ENCODE measurements around the gene RPL41. TPM values are rescaled to one million over a fixed set of nuclear protein-coding genes. Genes with fewer than 3 reads are reported as not detected.

Gene RPL41
- total and polyA plus RNA-seq, 10 of the 15 experiments (the other 5 are each of a cell fraction or from before 2014, with no cell fraction given) = 4,144 to 19,112 (median 8,004) TPM

- POLR2A ChIA-PET = interaction anchor here (0.6 to 0.9 kb wide), 3 partner anchors 10 to 81 kb away, joined by 3 to 4 read pairs (median 4); no protein-coding TSS in a partner anchor
- no peak for FAIRE-seq
Measured at GRCh38 chr12:56078427-56078826, 38.0 kb upstream of the RPL41 start.

More at GRCh38 chr12:56078427-56078826, 38.0 kb upstream of the RPL41 start:
- no TSS peak for BruUV-seq (replicated peaks)
- ChIA-PET RAD21 (ENCODE audit: unreplicated experiment) (no interaction called here), CTCF (interaction anchor here (0.6 to 0.7 kb wide), 2 partner anchors 80 to 353 kb away, joined by 3 read pairs; no protein-coding TSS in a partner anchor), SMC1A (ENCODE audit: uncharacterized antibody, unreplicated experiment) (no interaction called here)
- H3K4me1 ChIP-seq (ENCODE audit: control insufficient read depth, insufficient read depth, low read length) = no peaks in the 10 kb centered on the region
- no peaks in the 10 kb centered on the region for H3K9me3 ChIP-seq (replicated peaks; ENCODE audit: control insufficient read depth, insufficient read depth, low read length)
- H3K4me3 ChIP-seq = no peak overlapping the region
- peaks cover 9 to 15% of the 10 kb centered on the region in 2 experiments; a peak in 3 of 4 replicates for H3K27me3 ChIP-seq (replicated peaks in 1 of 2; ENCODE audit: control insufficient read depth in 2 of 2, insufficient read depth in 2 of 2, low read length in 1 of 2)
- in situ Hi-C loops (cut with MboI) = no loop called here
- H3K9ac ChIP-seq (ENCODE audit: control insufficient read depth, insufficient read depth, low read length) = no peak overlapping the region
- intact Hi-C loops (cut with micrococcal nuclease; ENCODE audit: unreplicated experiment) = no loop called here
- no peaks in the 10 kb centered on the region for H3K79me2 ChIP-seq (ENCODE audit: control insufficient read depth, insufficient read depth, low read length)
- H3K27ac ChIP-seq (ENCODE audit: control insufficient read depth, insufficient read depth) = no peak overlapping the region
- no peak overlapping the region for H2AFZ ChIP-seq (ENCODE audit: control insufficient read depth, low read depth, low read length)
- H4K20me1 ChIP-seq (ENCODE audit: control insufficient read depth, insufficient read depth) = no peaks in the 10 kb centered on the region
- TF ChIP-seq MTA3 (IDR thresholded peaks at IDR 0.05; ENCODE audit: borderline replicate concordance, low read length) (no peak), E2F8 (IDR thresholded peaks at IDR 0.05; ENCODE audit: low read depth, partially characterized antibody) (no peak), POLR2A (IDR thresholded peaks at IDR 0.05; ENCODE audit: low read depth, low read length) (no peak), TCF3 (IDR thresholded peaks at IDR 0.05; ENCODE audit: borderline replicate concordance, insufficient read depth, low read depth, low read length) (no peak), YBX1 (IDR thresholded peaks at IDR 0.05) (no peak), ATF7 (IDR thresholded peaks at IDR 0.05; ENCODE audit: low read depth) (no peak), HDAC6 (IDR thresholded peaks at IDR 0.05; ENCODE audit: unreplicated experiment) (no peak), EP300 (IDR thresholded peaks at IDR 0.05; ENCODE audit: borderline replicate concordance in 1 of 2, control insufficient read depth in 1 of 2, low read depth in 2 of 2, low read length in 2 of 2) (no peak)
- TF ChIP-seq, protein P1, sequence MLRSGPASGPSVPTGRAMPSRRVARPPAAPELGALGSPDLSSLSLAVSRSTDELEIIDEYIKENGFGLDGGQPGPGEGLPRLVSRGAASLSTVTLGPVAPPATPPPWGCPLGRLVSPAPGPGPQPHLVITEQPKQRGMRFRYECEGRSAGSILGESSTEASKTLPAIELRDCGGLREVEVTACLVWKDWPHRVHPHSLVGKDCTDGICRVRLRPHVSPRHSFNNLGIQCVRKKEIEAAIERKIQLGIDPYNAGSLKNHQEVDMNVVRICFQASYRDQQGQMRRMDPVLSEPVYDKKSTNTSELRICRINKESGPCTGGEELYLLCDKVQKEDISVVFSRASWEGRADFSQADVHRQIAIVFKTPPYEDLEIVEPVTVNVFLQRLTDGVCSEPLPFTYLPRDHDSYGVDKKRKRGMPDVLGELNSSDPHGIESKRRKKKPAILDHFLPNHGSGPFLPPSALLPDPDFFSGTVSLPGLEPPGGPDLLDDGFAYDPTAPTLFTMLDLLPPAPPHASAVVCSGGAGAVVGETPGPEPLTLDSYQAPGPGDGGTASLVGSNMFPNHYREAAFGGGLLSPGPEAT (IDR thresholded peaks at IDR 0.05; ENCODE audit: low read depth) = no peak
- TF ChIP-seq, protein P2, sequence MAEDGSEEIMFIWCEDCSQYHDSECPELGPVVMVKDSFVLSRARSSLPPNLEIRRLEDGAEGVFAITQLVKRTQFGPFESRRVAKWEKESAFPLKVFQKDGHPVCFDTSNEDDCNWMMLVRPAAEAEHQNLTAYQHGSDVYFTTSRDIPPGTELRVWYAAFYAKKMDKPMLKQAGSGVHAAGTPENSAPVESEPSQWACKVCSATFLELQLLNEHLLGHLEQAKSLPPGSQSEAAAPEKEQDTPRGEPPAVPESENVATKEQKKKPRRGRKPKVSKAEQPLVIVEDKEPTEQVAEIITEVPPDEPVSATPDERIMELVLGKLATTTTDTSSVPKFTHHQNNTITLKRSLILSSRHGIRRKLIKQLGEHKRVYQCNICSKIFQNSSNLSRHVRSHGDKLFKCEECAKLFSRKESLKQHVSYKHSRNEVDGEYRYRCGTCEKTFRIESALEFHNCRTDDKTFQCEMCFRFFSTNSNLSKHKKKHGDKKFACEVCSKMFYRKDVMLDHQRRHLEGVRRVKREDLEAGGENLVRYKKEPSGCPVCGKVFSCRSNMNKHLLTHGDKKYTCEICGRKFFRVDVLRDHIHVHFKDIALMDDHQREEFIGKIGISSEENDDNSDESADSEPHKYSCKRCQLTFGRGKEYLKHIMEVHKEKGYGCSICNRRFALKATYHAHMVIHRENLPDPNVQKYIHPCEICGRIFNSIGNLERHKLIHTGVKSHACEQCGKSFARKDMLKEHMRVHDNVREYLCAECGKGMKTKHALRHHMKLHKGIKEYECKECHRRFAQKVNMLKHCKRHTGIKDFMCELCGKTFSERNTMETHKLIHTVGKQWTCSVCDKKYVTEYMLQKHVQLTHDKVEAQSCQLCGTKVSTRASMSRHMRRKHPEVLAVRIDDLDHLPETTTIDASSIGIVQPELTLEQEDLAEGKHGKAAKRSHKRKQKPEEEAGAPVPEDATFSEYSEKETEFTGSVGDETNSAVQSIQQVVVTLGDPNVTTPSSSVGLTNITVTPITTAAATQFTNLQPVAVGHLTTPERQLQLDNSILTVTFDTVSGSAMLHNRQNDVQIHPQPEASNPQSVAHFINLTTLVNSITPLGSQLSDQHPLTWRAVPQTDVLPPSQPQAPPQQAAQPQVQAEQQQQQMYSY (CRISPR knock-in tag; IDR thresholded peaks at IDR 0.05) = no peak
- no peak overlapping the region for H3K4me2 ChIP-seq (ENCODE audit: control insufficient read depth, insufficient read depth)
- no peaks in the 10 kb centered on the region for H3K36me3 ChIP-seq (ENCODE audit: control insufficient read depth in 2 of 2, insufficient read depth in 2 of 2, low read length in 1 of 2)
- no peak for ATAC-seq
- DNase-seq (ENCODE audit: low read depth, low spot score) = no peak
- WGBS (ENCODE audit: insufficient coverage, insufficient replicate concordance, low lambda C conversion rate, missing lambda C conversion rate) = 100% methylated on average over 1 of the region's 1 CpG
